IMR-90 (cell line): ENCODE measurements around the gene PLA2G4B. TPM values are rescaled to one million over a fixed set of nuclear protein-coding genes. Genes with fewer than 3 reads are reported as not detected.

Source experiments
- ATAC-seq: fragments of 200-7000 bp; cut with Tn5 transposase; 2 replicates; pipeline ENCODE4 v1.9.1; 2020; ENCODE audit warnings: low read depth, mild to moderate bottlenecking, moderate library complexity
- BruUV-seq: library from RNA; stranded (reverse); fragments of 400-500 nt; replicated peaks from 2 replicates; lab custom pipeline; 2021; lab: Mats Ljungman, UMichigan
- CTCF ChIA-PET: fragments of 300-600 bp; formaldehyde crosslinking; extraction: SDS; loops from one replicate; lab custom pipeline; 2021; ENCODE audit warnings: antibody characterized with exemption; lab: Yijun Ruan, JAX
- POLR2A ChIA-PET: fragments of 300-600 bp; sonication (Branson Sonifier 250); formaldehyde crosslinking; loops from one replicate; lab custom pipeline; 2022; ENCODE audit warnings: antibody characterized with exemption; ENCODE audit not compliant: unreplicated experiment; lab: Charles Lee
- DNase-seq: peaks from one replicate; pipeline ENCODE4 v3.0.0; 2013
- H2AFZ ChIP-seq: replicated peaks from 2 replicates; pipeline ENCODE3; 2013; ENCODE audit warnings: low read length, mild to moderate bottlenecking; ENCODE audit not compliant: poor library complexity
- H2AK5ac ChIP-seq: 2 replicates; pipeline ENCODE4 v1.6.1; 2013; ENCODE audit warnings: low read depth, low read length, inconsistent platforms
- H2AK9ac ChIP-seq: replicated peaks from 2 replicates; pipeline ENCODE3; 2013; ENCODE audit warnings: mild to moderate bottlenecking, low read depth, low read length, moderate library complexity; ENCODE audit not compliant: poor library complexity
- H2BK120ac ChIP-seq: 2 replicates; pipeline ENCODE4 v1.6.1; 2013; ENCODE audit warnings: low read depth, low read length, inconsistent platforms
- H2BK15ac ChIP-seq: 3 replicates; pipeline ENCODE4 v1.6.1; 2013; ENCODE audit warnings: low read depth, low read length, inconsistent platforms
- H2BK20ac ChIP-seq: 2 replicates; pipeline ENCODE4 v1.6.1; 2013; ENCODE audit warnings: low read depth, mild to moderate bottlenecking, inconsistent platforms, low read length, moderate library complexity
- H2BK5ac ChIP-seq: 2 replicates; pipeline ENCODE4 v1.6.1; 2013; ENCODE audit warnings: mild to moderate bottlenecking, low read depth, low read length, inconsistent platforms; ENCODE audit not compliant: poor library complexity, severe bottlenecking
- H3K14ac ChIP-seq: replicated peaks from 2 replicates; pipeline ENCODE4 v1.6.1; 2013; ENCODE audit warnings: low read depth, low read length, inconsistent platforms
- H3K18ac ChIP-seq: 2 replicates; pipeline ENCODE4 v1.6.1; 2013; ENCODE audit warnings: low read depth, low read length, control low read depth
- H3K23ac ChIP-seq: 2 replicates; pipeline ENCODE4 v1.6.1; 2013; ENCODE audit warnings: low read depth, low read length, inconsistent platforms
- H3K27ac ChIP-seq: 2 replicates; pipeline ENCODE4 v1.5.1; 2013; ENCODE audit warnings: mild to moderate bottlenecking, control low read depth, low read length; ENCODE audit not compliant: insufficient read depth
- H3K27me3 ChIP-seq: 2 replicates; pipeline ENCODE4 v1.6.1; 2013; ENCODE audit warnings: low read length; ENCODE audit not compliant: control insufficient read depth, insufficient read depth
- H3K36me3 ChIP-seq: 2 replicates; pipeline ENCODE4 v1.6.1; 2013; ENCODE audit warnings: low read length, mixed read lengths; ENCODE audit not compliant: control insufficient read depth, insufficient read depth
- H3K4ac ChIP-seq: 2 replicates; pipeline ENCODE4 v1.6.1; 2013; ENCODE audit warnings: low read depth, low read length, inconsistent platforms
- H3K4me1 ChIP-seq: 2 replicates; pipeline ENCODE4 v1.6.1; 2013; ENCODE audit warnings: low read length, mixed read lengths; ENCODE audit not compliant: control insufficient read depth, insufficient read depth
- H3K4me2 ChIP-seq: 2 replicates; pipeline ENCODE4 v1.6.1; 2013; ENCODE audit warnings: low read depth, mild to moderate bottlenecking, control low read depth, low read length, moderate library complexity
- H3K4me3 ChIP-seq: 2 replicates; pipeline ENCODE4 v1.5.1; 2013; ENCODE audit warnings: low read depth, mild to moderate bottlenecking, control low read depth, low read length, moderate library complexity; ENCODE audit not compliant: insufficient read depth
- H3K56ac ChIP-seq: 2 replicates; pipeline ENCODE4 v1.6.1; 2013; ENCODE audit warnings: low read length, inconsistent platforms; ENCODE audit not compliant: insufficient read depth; ENCODE audit errors: extremely low read depth
- H3K79me1 ChIP-seq, 2 experiments: 2 replicates each; pipeline ENCODE4 v1.6.1; 2013; ENCODE audit warnings: low read length in 2 of 2, inconsistent platforms in 1 of 2, low read depth in 1 of 2
- H3K9ac ChIP-seq: 2 replicates; pipeline ENCODE4 v1.6.1; 2013; ENCODE audit warnings: low read depth, low read length, control low read depth
- H3K9me1 ChIP-seq: 2 replicates; pipeline ENCODE4 v1.6.1; 2013; ENCODE audit warnings: low read length, inconsistent platforms; ENCODE audit not compliant: insufficient read depth
- H3K9me3 ChIP-seq: 2 replicates; pipeline ENCODE4 v1.6.1; 2013; ENCODE audit warnings: low read length; ENCODE audit not compliant: control insufficient read depth, insufficient read depth
- H4K20me1 ChIP-seq: 2 replicates; pipeline ENCODE4 v1.6.1; 2013; ENCODE audit warnings: low read length, inconsistent platforms; ENCODE audit not compliant: insufficient read depth
- H4K5ac ChIP-seq: 2 replicates; pipeline ENCODE4 v1.6.1; 2013; ENCODE audit warnings: mild to moderate bottlenecking, low read depth, low read length, control low read depth
- H4K8ac ChIP-seq, 2 experiments: 2 replicates each; pipeline ENCODE4 v1.6.1; 2013; ENCODE audit warnings: low read depth in 2 of 2, low read length in 2 of 2, control low read depth in 1 of 2, inconsistent platforms in 1 of 2
- H4K91ac ChIP-seq: 2 replicates; pipeline ENCODE4 v1.6.1; 2013; ENCODE audit warnings: low read depth, low read length, inconsistent platforms; ENCODE audit not compliant: insufficient read depth
- BHLHE40 ChIP-seq: fragments of 150-350 bp; IDR thresholded peaks from 2 replicates; pipeline ENCODE4 v1.6.1; 2016; ENCODE audit warnings: mild to moderate bottlenecking, low read depth, low read length
- CEBPB ChIP-seq: IDR thresholded peaks from 2 replicates; pipeline ENCODE4 v1.6.1; 2012; ENCODE audit warnings: low read depth, low read length, improper control_type of control experiment
- CHD1 ChIP-seq: IDR thresholded peaks from 2 replicates; pipeline ENCODE4 v1.6.1; 2012; ENCODE audit warnings: low read depth, low read length, improper control_type of control experiment
- CTCF ChIP-seq: conservative IDR thresholded peaks from 2 replicates; pipeline ENCODE4 v1.5.1; 2012; ENCODE audit warnings: mild to moderate bottlenecking, low read depth, low read length, improper control_type of control experiment
- ELK1 ChIP-seq: fragments of 150-350 bp; IDR thresholded peaks from 2 replicates; pipeline ENCODE4 v1.6.1; 2016; ENCODE audit warnings: low read depth, mild to moderate bottlenecking, low read length, moderate library complexity, borderline replicate concordance
- FOS ChIP-seq: fragments of 150-350 bp; IDR thresholded peaks from 2 replicates; pipeline ENCODE4 v1.6.1; 2016; ENCODE audit warnings: low read depth, low read length
- MAFK ChIP-seq: IDR thresholded peaks from 2 replicates; pipeline ENCODE4 v1.6.1; 2012; ENCODE audit warnings: low read depth, low read length, improper control_type of control experiment
- MAZ ChIP-seq: IDR thresholded peaks from 2 replicates; pipeline ENCODE4 v1.6.1; 2012; ENCODE audit warnings: low read depth, mild to moderate bottlenecking, low read length, improper control_type of control experiment, moderate library complexity, borderline replicate concordance
- MXI1 ChIP-seq: IDR thresholded peaks from 2 replicates; pipeline ENCODE4 v1.6.1; 2012; ENCODE audit warnings: low read depth, mild to moderate bottlenecking, low read length, moderate library complexity, borderline replicate concordance
- NFE2L2 ChIP-seq: fragments of 150-350 bp; IDR thresholded peaks from 2 replicates; pipeline ENCODE4 v1.6.1; 2016; ENCODE audit warnings: low read depth, mild to moderate bottlenecking, low read length
- POLR2A ChIP-seq: IDR thresholded peaks from 2 replicates; pipeline ENCODE4 v1.6.1; 2012; ENCODE audit warnings: mild to moderate bottlenecking, low read depth, low read length
- RAD21 ChIP-seq: IDR thresholded peaks from 2 replicates; pipeline ENCODE4 v1.6.1; 2012; ENCODE audit warnings: low read length, improper control_type of control experiment
- RCOR1 ChIP-seq: IDR thresholded peaks from 2 replicates; pipeline ENCODE4 v1.6.1; 2012; ENCODE audit warnings: mild to moderate bottlenecking, low read length, improper control_type of control experiment; ENCODE audit not compliant: insufficient replicate concordance
- RFX5 ChIP-seq: IDR thresholded peaks from 2 replicates; pipeline ENCODE4 v1.8.0; 2012; ENCODE audit warnings: low read depth, mild to moderate bottlenecking, low read length, moderate library complexity
- SMC3 ChIP-seq: fragments of 150-350 bp; IDR thresholded peaks from 2 replicates; pipeline ENCODE4 v1.6.1; 2016; ENCODE audit warnings: low read depth, mild to moderate bottlenecking, antibody characterized with exemption, low read length, moderate library complexity
- USF2 ChIP-seq: fragments of 150-350 bp; IDR thresholded peaks from 2 replicates; pipeline ENCODE4 v1.6.1; 2017; ENCODE audit warnings: mild to moderate bottlenecking, antibody characterized with exemption, low read length, low read depth
- WGBS, 2 experiments: methylation state at CpG; one replicate each; pipeline versions ENCODE4 v1.1.5 to v1.1.7; 2013; ENCODE audit warnings: missing lambda C conversion rate in 2 of 2; ENCODE audit not compliant: insufficient read length in 1 of 2; ENCODE audit errors: extremely low coverage in 2 of 2; 5-methylcytosine and 5-hydroxymethylcytosine counted together
- dilution Hi-C: fragments of 300-500 bp; cut with HindIII; formaldehyde crosslinking; loops from one replicate; pipeline ENCODE4 v1.14.3; 2018; ENCODE audit warnings: low sequenced_read_pairs; ENCODE audit not compliant: unreplicated experiment
- in situ Hi-C: fragments of 300-500 bp; cut with MboI; formaldehyde crosslinking; loops from 3 replicates; pipeline ENCODE4 v1.14.3; 2019; ENCODE audit warnings: low sequenced_read_pairs, inconsistent platforms, mixed read lengths
- intact Hi-C: fragments of 100-400 bp; cut with micrococcal nuclease; formaldehyde crosslinking; loops from 2 replicates; pipeline ENCODE4 v1.10.0; 2022
- polyA plus RNA-seq, 3 experiments: library from polyadenylated mRNA; depleted of rRNA; stranded (reverse); fragments of >200 nt; gene quantifications; 2 replicates each; pipeline ENCODE4 v1.2.3, GENCODE V29; 2012; ENCODE audit warnings: low replicate concordance in 1 of 3
- total RNA-seq: library from RNA; depleted of rRNA; stranded (reverse); fragments of >200 nt; gene quantifications from 2 replicates; pipeline ENCODE4 v1.2.3, GENCODE V29; 2012

Gene PLA2G4B
- total and polyA plus RNA-seq, 2 of the 4 experiments (the other 2 are of a cell fraction): 0.18 to 3.1 TPM

- CTCF ChIA-PET: no interaction called here
Observed at GRCh38 chr15:41823502-41823901, 15.1 kb upstream of the PLA2G4B start.

More at GRCh38 chr15:41823502-41823901, 15.1 kb upstream of the PLA2G4B start:
- no peak overlapping the region for H3K18ac ChIP-seq
- intact Hi-C loops (no loop called here), in situ Hi-C loops (no loop called here), dilution Hi-C loops (no loop called here)
- H3K9ac ChIP-seq: no peak overlapping the region
- no peaks in the 10 kb centered on the region; the same call in 1 of the 2 replicates for H4K20me1 ChIP-seq
- H2AK9ac ChIP-seq: no peak overlapping the region
- no peak overlapping the region for H3K27ac ChIP-seq
- no peak for TF ChIP-seq NFE2L2
- TF ChIP-seq SMC3: no peak
- TF ChIP-seq RFX5: no peak
- TF ChIP-seq ELK1: no peak
- TF ChIP-seq MAFK: no peak
- no peak for TF ChIP-seq MAZ
- TF ChIP-seq RAD21: no peak
- no peak for TF ChIP-seq CHD1
- no peak for TF ChIP-seq MXI1
- no peak for TF ChIP-seq BHLHE40
- no peak for TF ChIP-seq CEBPB
- no peak for TF ChIP-seq CTCF
- no peak for TF ChIP-seq FOS
- no peak for TF ChIP-seq POLR2A
- TF ChIP-seq USF2: no peak
- TF ChIP-seq RCOR1: no peak
- H3K4me1 ChIP-seq: peaks cover 2% of the 10 kb centered on the region; the same call in 1 of the 2 replicates
- H2AFZ ChIP-seq: no peak overlapping the region
- no peaks in the 10 kb centered on the region for H3K27me3 ChIP-seq
- peaks cover 2 to 5% of the 10 kb centered on the region in 2 experiments; a peak in 3 of 4 replicates for H3K79me1 ChIP-seq
- ATAC-seq: no peak
- no peak for DNase-seq
- H3K9me3 ChIP-seq: no peaks in the 10 kb centered on the region
- no peak overlapping the region for H2BK5ac ChIP-seq
- H4K8ac ChIP-seq: no peak overlapping the region
- H2AK5ac ChIP-seq: no peak overlapping the region
- H3K56ac ChIP-seq: no peak overlapping the region
- no peak overlapping the region for H2BK120ac ChIP-seq
- H3K14ac ChIP-seq: no peak overlapping the region
- no TSS peak for BruUV-seq
- no peak overlapping the region for H4K5ac ChIP-seq
- H3K36me3 ChIP-seq: peaks cover 64% of the 10 kb centered on the region
- H3K23ac ChIP-seq: no peak overlapping the region
- H2BK20ac ChIP-seq: no peak overlapping the region
- no peak overlapping the region for H4K91ac ChIP-seq
- no peak overlapping the region for H3K4me2 ChIP-seq
- no peaks in the 10 kb centered on the region for H3K9me1 ChIP-seq
- no CpG with 5 or more reads among the region's 11 CpGs for WGBS, 2 experiments
- POLR2A ChIA-PET: no interaction called here
- H2BK15ac ChIP-seq: no peak overlapping the region
- H3K4ac ChIP-seq: no peak overlapping the region
- H3K4me3 ChIP-seq: no peak overlapping the region
